Cardiac fibroblast (primary cell): Measurements from ENCODE around the gene EDEM1.
"Not testable (repeated sequence)": the region's sequence is repeated elsewhere in the genome, so short reads cannot be mapped to it uniquely, and the experiment has no call there.

Source experiments
- DNase-seq, 2 donors: peaks; one replicate each; pipeline versions ENCODE4 v3.0.0 to v3.0.0-alpha.2; 2010; ENCODE audit warnings: low read depth in 2 of 2
- H3K4me3 ChIP-seq, 2 donors: replicated peaks in 1 of 2; 1 replicate in 1 of 2; 2 replicates in 1 of 2; pipeline ENCODE4 v1.5.1; 2011; ENCODE audit warnings: low read depth in 2 of 2, low read length in 2 of 2, mild to moderate bottlenecking in 2 of 2, moderate library complexity in 1 of 2
- CTCF ChIP-seq: IDR thresholded peaks from one replicate; pipeline ENCODE4 v1.5.1; 2011; ENCODE audit warnings: low read depth, mild to moderate bottlenecking, low read length, inconsistent platforms

EDEM1 gene

GRCh38 chr3:5144316-5144994 lies 43.1 kb upstream of the EDEM1 start:
- no peak for TF ChIP-seq CTCF
- H3K4me3 ChIP-seq = no peak overlapping the region
- no peak for DNase-seq

- DNase-seq = no peak
- TF ChIP-seq CTCF = no peak
- H3K4me3 ChIP-seq = no peak overlapping the region
These were observed 42.4 kb upstream of the EDEM1 start for GRCh38 chr3:5145120-5145519.

- not testable (repeated sequence) for H3K4me3 ChIP-seq, DNase-seq
These were observed 40.4 kb upstream of the EDEM1 start for GRCh38 chr3:5147152-5147551.

GRCh38 chr3:5149306-5149880 lies 38.1 kb upstream of the EDEM1 start:
- no peak overlapping the region for H3K4me3 ChIP-seq
- no peak for TF ChIP-seq CTCF
- DNase-seq = no peak

- DNase-seq = no peak
- no peak overlapping the region for H3K4me3 ChIP-seq
- no peak for TF ChIP-seq CTCF
These were observed 35.9 kb upstream of the EDEM1 start for GRCh38 chr3:5151586-5151985.

GRCh38 chr3:5153074-5153473 lies 34.4 kb upstream of the EDEM1 start:
- DNase-seq = no peak
- H3K4me3 ChIP-seq = no peak overlapping the region
- TF ChIP-seq CTCF = no peak

- DNase-seq = no peak
- TF ChIP-seq CTCF = no peak
- H3K4me3 ChIP-seq = no peak overlapping the region
These were observed 32.3 kb upstream of the EDEM1 start for GRCh38 chr3:5155241-5155640.
